Cardiac fibroblast (primary cell): ENCODE data around the gene HNMT.

Experiments used
- DNase-seq, 2 donors: peaks; one replicate each; pipeline versions ENCODE4 v3.0.0 to v3.0.0-alpha.2; 2010; ENCODE audit warnings: low read depth in 2 of 2
- H3K4me3 ChIP-seq, 2 donors: replicated peaks in 1 of 2; 1 replicate in 1 of 2; 2 replicates in 1 of 2; pipeline ENCODE4 v1.5.1; 2011; ENCODE audit warnings: low read depth in 2 of 2, low read length in 2 of 2, mild to moderate bottlenecking in 2 of 2, moderate library complexity in 1 of 2
- CTCF ChIP-seq: IDR thresholded peaks from one replicate; pipeline ENCODE4 v1.5.1; 2011; ENCODE audit warnings: low read depth, mild to moderate bottlenecking, low read length, inconsistent platforms

Gene HNMT

GRCh38 chr2:137928547-137929518 lies 35.4 kb upstream of the HNMT start:
- no peak overlapping the region for H3K4me3 ChIP-seq
- peak; percentile 67 to 85 for DNase-seq
- no peak for TF ChIP-seq CTCF

GRCh38 chr2:137929519-137929916 lies 34.8 kb upstream of the HNMT start:
- TF ChIP-seq CTCF = no peak
- no peak overlapping the region for H3K4me3 ChIP-seq
- DNase-seq = no peak

GRCh38 chr2:137930146-137930545 lies 34.1 kb upstream of the HNMT start:
- H3K4me3 ChIP-seq = no peak overlapping the region
- DNase-seq = no peak
- TF ChIP-seq CTCF = no peak

GRCh38 chr2:137935591-137935990 lies 28.7 kb upstream of the HNMT start:
- no peak overlapping the region for H3K4me3 ChIP-seq
- TF ChIP-seq CTCF = no peak
- DNase-seq = no peak

- H3K4me3 ChIP-seq = no peak overlapping the region
- no peak for DNase-seq
- no peak for TF ChIP-seq CTCF
These were observed 27.0 kb upstream of the HNMT start for GRCh38 chr2:137937246-137937645.

- no peak for DNase-seq
- no peak for TF ChIP-seq CTCF
- no peak overlapping the region for H3K4me3 ChIP-seq
These were observed 26.5 kb upstream of the HNMT start for GRCh38 chr2:137937778-137938177.
